ENCODE data around the gene WWTR1. TPM values are rescaled to one million over a fixed set of nuclear protein-coding genes. Genes with fewer than 3 reads are reported as not detected.

Gene WWTR1
- total RNA-seq, 3 donors from 2014 or later = 11.6 to 217 (median 20.7) TPM

DNA sequence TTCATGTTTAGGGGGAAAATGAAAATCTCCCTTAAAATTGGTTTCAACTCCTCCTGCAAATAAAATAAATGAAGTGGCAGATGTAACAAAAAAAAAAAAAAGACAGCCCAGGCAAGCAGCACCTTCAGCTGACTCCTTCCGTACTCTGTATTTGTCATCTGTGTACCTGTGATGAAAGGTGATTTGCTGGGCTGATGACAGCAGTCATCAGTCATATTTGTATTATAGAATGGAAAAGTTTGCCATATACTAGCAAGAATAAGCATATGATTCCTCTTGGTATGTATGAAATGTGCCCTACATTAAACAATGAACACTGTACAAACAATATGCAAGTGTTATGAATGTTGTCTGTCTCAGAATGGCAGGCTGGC, 44.1 kb upstream of the WWTR1 start:
- intact Hi-C loops (cut with DNase I, micrococcal nuclease) = no loop called here
- H3K4me1 ChIP-seq (ENCODE audit: low read depth) = peaks cover 2% of the 10 kb centered on the region
- no peak for ATAC-seq
- TF ChIP-seq CTCF (IDR thresholded peaks at IDR 0.05) = no peak
- H3K4me3 ChIP-seq = no peak overlapping the region
- no peak for DNase-seq
- H3K36me3 ChIP-seq (ENCODE audit: low read depth) = no peaks in the 10 kb centered on the region
- peaks cover 15% of the 10 kb centered on the region for H3K9me3 ChIP-seq

GRCh38 chr3:149701206-149701976, 43.6 kb upstream of the WWTR1 start:
- no peak for TF ChIP-seq CTCF (IDR thresholded peaks at IDR 0.05)
- Histone ChIP-seq H3K9me3 (peaks cover 15% of the 10 kb centered on the region), H3K4me1 (ENCODE audit: low read depth) (peaks cover 2% of the 10 kb centered on the region), H3K36me3 (ENCODE audit: low read depth) (no peaks in the 10 kb centered on the region), H3K4me3 (no peak overlapping the region)
- intact Hi-C loops (cut with DNase I, micrococcal nuclease) = no loop called here
- DNase-seq (no peak), ATAC-seq (no peak)

DNA sequence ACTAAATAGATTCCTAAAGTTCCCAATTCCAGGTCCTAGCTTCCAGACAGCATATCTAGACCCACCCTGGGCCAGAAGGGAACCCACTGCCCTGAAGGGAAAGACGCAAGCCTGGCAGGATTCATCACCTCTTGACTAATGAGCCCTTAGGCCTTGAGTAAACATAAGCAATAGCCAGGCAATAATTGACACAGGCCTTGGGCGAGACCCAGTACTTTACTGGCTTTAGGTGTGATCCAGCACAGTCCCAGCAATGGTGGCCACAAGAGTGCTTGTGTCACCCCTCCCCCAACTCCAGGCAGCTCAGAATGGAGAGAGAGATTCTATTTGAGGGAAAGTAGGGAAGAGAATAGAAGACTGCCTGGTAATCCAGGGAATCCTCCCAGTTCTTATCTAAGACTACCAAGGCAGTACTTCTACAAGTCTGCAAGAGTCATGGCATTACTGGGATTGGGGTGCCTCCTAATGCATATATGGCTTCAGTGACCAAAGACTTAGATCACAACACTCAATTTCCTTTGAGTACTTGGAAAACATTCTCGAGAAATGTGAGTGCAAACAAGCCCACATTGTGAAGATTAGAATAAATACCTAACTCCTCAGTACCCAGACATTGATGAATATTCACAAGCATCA, 30.4 kb upstream of the WWTR1 start:
- DNase-seq (no peak), ATAC-seq (peak; percentile 27)
- no peaks in the 10 kb centered on the region for H3K9me3 ChIP-seq
- no peak for TF ChIP-seq CTCF (IDR thresholded peaks at IDR 0.05)
- no peaks in the 10 kb centered on the region for H3K36me3 ChIP-seq (ENCODE audit: low read depth)
- intact Hi-C loops (cut with DNase I, micrococcal nuclease) = no loop called here
- no peaks in the 10 kb centered on the region for H3K4me1 ChIP-seq (ENCODE audit: low read depth)
- no peak overlapping the region for H3K4me3 ChIP-seq

GRCh38 chr3:149686996-149687395, 29.2 kb upstream of the WWTR1 start:
- no peak for ATAC-seq

DNA sequence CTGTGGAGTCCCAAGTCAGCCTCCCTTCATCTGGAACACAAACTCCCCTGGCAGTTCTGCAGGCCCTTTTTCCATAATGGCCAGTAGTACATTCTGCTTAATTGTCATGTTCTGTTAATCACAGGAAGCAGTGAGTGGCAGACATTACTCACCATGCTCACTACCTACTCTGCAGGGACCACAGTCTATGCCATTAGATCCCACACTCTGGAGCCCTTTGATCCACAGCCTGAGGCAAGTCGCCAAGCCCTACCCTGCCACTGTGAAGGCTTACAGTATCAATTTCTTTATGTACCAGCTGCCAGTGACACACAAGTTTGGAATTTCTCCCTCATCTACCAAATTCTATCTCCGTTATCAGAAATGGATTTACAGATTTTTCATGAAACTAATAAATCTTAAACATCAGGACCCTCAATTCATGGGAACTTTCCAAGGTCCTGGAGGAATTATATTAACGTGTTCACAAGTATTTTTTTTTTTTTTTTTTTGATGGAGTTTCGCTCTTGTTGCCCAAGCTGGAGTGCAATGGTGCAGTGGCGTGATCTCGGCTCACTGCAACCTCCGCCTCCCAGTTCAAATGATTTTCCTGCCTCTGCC, 20.6 kb upstream of the WWTR1 start:
- no peak for DNase-seq
- intact Hi-C loops (cut with DNase I, micrococcal nuclease) = no loop called here
- Histone ChIP-seq H3K4me1 (ENCODE audit: low read depth) (no peaks in the 10 kb centered on the region), H3K4me3 (no peak overlapping the region), H3K9me3 (no peaks in the 10 kb centered on the region), H3K36me3 (ENCODE audit: low read depth) (no peaks in the 10 kb centered on the region)
- no peak for TF ChIP-seq CTCF (IDR thresholded peaks at IDR 0.05)
- ATAC-seq = no peak

More at GRCh38 chr3:149686996-149687395, 29.2 kb upstream of the WWTR1 start:
- no peak for DNase-seq
- Histone ChIP-seq H3K36me3 (ENCODE audit: low read depth) (no peaks in the 10 kb centered on the region), H3K9me3 (no peaks in the 10 kb centered on the region), H3K4me1 (ENCODE audit: low read depth) (no peaks in the 10 kb centered on the region), H3K4me3 (no peak overlapping the region)
- intact Hi-C loops (cut with DNase I, micrococcal nuclease) = no loop called here
- TF ChIP-seq CTCF (IDR thresholded peaks at IDR 0.05) = no peak

Data from mucosa of descending colon (tissue), 3 donors.